Nephron (organoid): ENCODE results near the gene SACS.
A peak's percentile ranks its signal among the peaks of the same experiment; 100 is the strongest.
"Not testable (repeated sequence)": the region's sequence is repeated elsewhere in the genome, so short reads cannot be mapped to it uniquely, and the experiment has no call there.

Source experiments
- H3K27ac Mint-ChIP-seq, 3 experiments: 2 replicates each; pipeline ENCODE4 v1.8.0; 2020; ENCODE audit warnings: mixed read lengths in 3 of 3, mild to moderate bottlenecking in 2 of 3, moderate library complexity in 1 of 3
- H3K27me3 Mint-ChIP-seq: 2 replicates; pipeline ENCODE4 v1.8.0; 2021; ENCODE audit warnings: low read depth, mild to moderate bottlenecking, moderate library complexity, mixed read lengths
- H3K36me3 Mint-ChIP-seq: 2 replicates; pipeline ENCODE4 v1.8.0; 2020; ENCODE audit warnings: low read depth, mixed read lengths
- H3K4me1 Mint-ChIP-seq: 2 replicates; pipeline ENCODE4 v1.8.0; 2020; ENCODE audit warnings: mixed read lengths
- H3K4me3 Mint-ChIP-seq, 3 experiments: 2 replicates each; pipeline ENCODE4 v1.8.0; 2020; ENCODE audit warnings: mild to moderate bottlenecking in 3 of 3, mixed read lengths in 3 of 3, moderate library complexity in 2 of 3
- H3K9me3 Mint-ChIP-seq: 2 replicates; pipeline ENCODE4 v1.8.0; 2020; ENCODE audit warnings: mixed read lengths
- TF ChIP-seq, protein P1 (sequence below), 3 experiments: fragments of 200-600 bp; sonication (generic); IDR thresholded peaks; one replicate each; pipeline ENCODE4 v1.5.0; 2021; ENCODE audit warnings: antibody characterized with exemption in 3 of 3; ENCODE audit not compliant: unreplicated experiment in 3 of 3

The SACS gene

DNA sequence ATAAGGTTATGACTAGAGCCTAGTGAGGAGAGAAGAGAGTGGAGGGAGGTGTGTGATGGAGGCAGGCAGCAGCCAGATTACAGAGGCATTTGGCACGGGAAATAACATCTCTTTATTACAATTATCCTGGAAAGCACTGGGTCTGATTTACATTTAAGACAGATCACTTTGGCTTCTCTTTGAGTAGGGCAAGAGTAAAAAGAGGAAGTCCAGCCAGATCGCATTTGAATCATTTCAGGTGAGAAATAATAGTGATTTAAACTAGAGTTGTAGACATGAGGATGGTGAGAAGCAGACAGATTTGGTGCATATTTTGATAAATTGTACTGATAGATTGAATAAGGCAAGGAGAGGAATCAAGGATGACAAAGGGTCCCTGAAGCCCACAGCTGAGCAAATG is 9.6 kb upstream of the SACS start:
- Mint-ChIP-seq H3K4me3 (no peak overlapping the region), H3K9me3 (no peaks in the 10 kb centered on the region), H3K27ac (peak overlapping the region in 1 of 3 experiments; percentile 25), H3K4me1 (peaks cover 28% of the 10 kb centered on the region), H3K27me3 (no peaks in the 10 kb centered on the region), H3K36me3 (no peaks in the 10 kb centered on the region)
- TF ChIP-seq, protein P1, sequence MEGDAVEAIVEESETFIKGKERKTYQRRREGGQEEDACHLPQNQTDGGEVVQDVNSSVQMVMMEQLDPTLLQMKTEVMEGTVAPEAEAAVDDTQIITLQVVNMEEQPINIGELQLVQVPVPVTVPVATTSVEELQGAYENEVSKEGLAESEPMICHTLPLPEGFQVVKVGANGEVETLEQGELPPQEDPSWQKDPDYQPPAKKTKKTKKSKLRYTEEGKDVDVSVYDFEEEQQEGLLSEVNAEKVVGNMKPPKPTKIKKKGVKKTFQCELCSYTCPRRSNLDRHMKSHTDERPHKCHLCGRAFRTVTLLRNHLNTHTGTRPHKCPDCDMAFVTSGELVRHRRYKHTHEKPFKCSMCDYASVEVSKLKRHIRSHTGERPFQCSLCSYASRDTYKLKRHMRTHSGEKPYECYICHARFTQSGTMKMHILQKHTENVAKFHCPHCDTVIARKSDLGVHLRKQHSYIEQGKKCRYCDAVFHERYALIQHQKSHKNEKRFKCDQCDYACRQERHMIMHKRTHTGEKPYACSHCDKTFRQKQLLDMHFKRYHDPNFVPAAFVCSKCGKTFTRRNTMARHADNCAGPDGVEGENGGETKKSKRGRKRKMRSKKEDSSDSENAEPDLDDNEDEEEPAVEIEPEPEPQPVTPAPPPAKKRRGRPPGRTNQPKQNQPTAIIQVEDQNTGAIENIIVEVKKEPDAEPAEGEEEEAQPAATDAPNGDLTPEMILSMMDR (IDR thresholded peaks at IDR 0.05; ENCODE audit: unreplicated experiment in 3 of 3): no peak

DNA sequence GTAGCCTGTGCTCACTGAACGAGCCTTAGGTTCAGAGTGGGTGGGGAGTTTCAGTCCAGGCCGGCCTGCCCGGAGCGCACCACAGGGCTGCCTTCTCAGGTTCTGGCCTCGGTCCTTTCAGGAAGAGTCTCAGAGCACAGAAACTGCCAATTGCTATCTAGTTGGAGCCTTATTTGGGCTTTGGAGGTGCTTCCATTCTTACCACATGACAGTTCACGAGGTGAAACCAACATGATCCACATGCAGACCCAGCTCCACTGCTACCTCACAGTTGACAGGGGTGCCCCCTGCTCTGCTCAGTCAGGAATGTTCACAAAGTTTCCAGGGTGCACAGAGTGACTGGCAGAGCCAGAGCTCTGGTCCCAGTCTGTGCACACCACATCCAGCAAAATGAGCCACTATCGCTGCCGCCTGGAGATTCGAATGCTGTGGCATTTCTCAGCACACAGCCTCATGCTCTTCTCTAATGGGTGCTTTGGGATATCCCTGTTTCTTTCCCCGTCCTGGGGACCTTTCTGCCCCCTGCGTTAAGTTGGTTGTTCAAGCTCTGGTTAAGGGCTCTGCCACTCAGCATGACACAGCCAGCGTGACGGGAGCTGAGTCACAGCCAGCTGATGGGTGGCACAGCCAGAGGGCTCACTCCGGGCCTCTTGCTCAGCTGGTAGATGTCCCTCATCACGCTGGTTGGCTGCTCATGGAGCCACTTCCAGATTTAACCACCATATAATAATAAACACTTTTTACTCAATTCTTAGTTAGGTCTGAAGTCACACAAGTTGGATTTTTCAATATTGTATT is 7.5 kb upstream of the SACS start:
- no peak overlapping the region for H3K27ac Mint-ChIP-seq
- no peak overlapping the region for H3K4me3 Mint-ChIP-seq
- H3K4me1 Mint-ChIP-seq: peaks cover 37% of the 10 kb centered on the region
- H3K9me3 Mint-ChIP-seq: no peaks in the 10 kb centered on the region
- TF ChIP-seq, protein P1 (IDR thresholded peaks at IDR 0.05; ENCODE audit: unreplicated experiment in 3 of 3): no peak
- peaks cover 4% of the 10 kb centered on the region for H3K27me3 Mint-ChIP-seq
- H3K36me3 Mint-ChIP-seq: no peaks in the 10 kb centered on the region

DNA sequence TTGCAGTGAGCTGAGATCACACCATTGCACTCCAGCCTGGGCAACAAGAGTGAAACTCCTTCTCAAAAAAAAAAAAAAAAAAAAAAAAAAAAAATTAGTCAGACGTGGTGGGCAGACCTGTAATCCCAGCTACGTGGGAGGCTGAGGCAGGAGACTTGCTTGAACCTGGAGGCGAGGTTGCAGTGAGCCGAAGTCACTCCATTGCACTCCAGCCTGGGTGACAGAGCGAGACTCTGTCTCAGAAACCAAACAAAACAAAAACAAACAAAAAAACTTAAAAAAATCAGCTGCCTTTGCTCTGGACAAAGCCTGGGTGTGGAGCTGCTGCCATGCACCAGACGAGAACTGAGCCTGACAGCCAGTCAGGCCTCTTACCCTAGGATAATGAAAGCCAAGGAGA is 6.8 kb upstream of the SACS start:
- H3K27ac Mint-ChIP-seq, H3K9me3 Mint-ChIP-seq, H3K36me3 Mint-ChIP-seq, H3K27me3 Mint-ChIP-seq, H3K4me3 Mint-ChIP-seq: not testable (repeated sequence)
- H3K4me1 Mint-ChIP-seq: peaks cover 37% of the 10 kb centered on the region

DNA sequence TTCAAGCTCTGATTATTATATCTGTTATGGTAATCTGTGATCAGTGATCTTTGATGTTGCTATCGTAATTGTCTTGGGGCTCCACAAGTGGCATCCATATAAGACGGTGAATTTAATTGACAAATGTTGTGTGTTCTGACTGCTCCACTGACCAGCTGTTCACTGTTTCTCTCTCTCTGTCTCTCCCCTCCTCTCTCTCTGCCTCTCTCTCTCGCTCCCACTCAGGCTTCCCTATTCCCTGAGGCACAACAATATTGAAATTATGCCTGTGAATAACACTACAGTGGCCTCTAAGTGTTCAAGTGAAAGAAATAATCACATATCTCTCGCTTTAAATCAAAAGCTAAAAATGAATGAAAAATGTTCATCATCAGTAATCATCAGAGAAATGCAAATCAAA is 4.4 kb upstream of the SACS start:
- peaks cover 4% of the 10 kb centered on the region for H3K27me3 Mint-ChIP-seq
- H3K4me3 Mint-ChIP-seq: peak overlapping the region in 1 of 3 experiments; percentile 2
- TF ChIP-seq, protein P1 (IDR thresholded peaks at IDR 0.05; ENCODE audit: unreplicated experiment in 3 of 3): no peak

DNA sequence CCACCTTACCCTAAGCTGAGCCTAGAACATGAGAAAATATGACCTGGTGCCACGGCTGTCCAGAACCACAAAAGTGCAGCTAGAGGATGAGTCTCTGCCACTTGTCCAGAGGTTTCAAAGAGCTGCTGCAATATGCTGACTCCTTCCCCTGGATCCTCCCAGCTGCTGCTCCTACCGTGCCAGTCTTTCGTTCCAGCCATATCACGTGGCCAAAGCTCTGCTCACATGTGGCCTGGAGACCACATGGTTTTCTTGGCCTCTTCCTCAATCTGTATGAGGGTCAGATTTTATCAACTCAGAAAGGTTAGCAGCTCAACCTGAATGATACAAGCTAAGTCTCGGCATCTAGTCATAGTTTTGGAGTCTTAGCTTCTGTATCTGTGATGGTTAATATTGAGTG is 3.2 kb upstream of the SACS start:
- Mint-ChIP-seq H3K4me3 (peak overlapping the region in 1 of 3 experiments; percentile 18), H3K9me3 (no peaks in the 10 kb centered on the region), H3K27me3 (peaks cover 4% of the 10 kb centered on the region), H3K36me3 (no peaks in the 10 kb centered on the region), H3K4me1 (peaks cover 30% of the 10 kb centered on the region), H3K27ac (no peak overlapping the region)
- TF ChIP-seq, protein P1 (IDR thresholded peaks at IDR 0.05; ENCODE audit: unreplicated experiment in 3 of 3): no peak

More for the DNA sequence above, 4.4 kb upstream of the SACS start:
- Mint-ChIP-seq H3K27ac (peak overlapping the region in 1 of 3 experiments; percentile 6), H3K9me3 (no peaks in the 10 kb centered on the region), H3K4me1 (peaks cover 27% of the 10 kb centered on the region), H3K36me3 (no peaks in the 10 kb centered on the region)

DNA sequence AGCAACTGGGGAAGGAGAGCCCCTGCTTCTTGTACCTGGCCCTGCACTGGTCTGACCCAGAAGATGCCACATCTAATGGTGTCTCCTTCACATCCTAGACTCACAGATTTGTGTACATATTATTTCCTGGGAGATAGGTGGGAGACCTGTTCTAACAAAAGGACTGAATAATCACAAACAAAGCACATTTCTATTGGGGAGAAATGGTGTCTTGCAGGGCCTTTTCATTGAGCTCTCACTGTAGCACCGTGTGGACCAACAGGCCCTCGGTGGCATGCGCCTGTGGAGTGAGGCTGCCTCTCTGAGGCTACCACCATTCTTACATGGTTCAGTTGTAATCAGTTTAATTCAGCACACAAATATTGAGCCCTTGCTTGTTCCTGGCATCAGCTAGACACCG is 989 bp upstream of the SACS start:
- Mint-ChIP-seq H3K27ac (peak overlapping the region in 2 of 3 experiments; percentile 9 to 78), H3K27me3 (peaks cover 4% of the 10 kb centered on the region), H3K4me1 (peaks cover 42% of the 10 kb centered on the region), H3K36me3 (no peaks in the 10 kb centered on the region), H3K9me3 (no peaks in the 10 kb centered on the region), H3K4me3 (peak overlapping the region; percentile 92 to 98 (median 93))
- TF ChIP-seq, protein P1 (IDR thresholded peaks at IDR 0.05; ENCODE audit: unreplicated experiment in 3 of 3): no peak
